Endothelial cell of umbilical vein (primary cell): ENCODE results near the gene OLA1. TPM values are rescaled to one million over a fixed set of nuclear protein-coding genes. Genes with fewer than 3 reads are reported as not detected.

Experiments
- BruUV-seq: library from RNA; stranded (reverse); fragments of 400-500 nt; replicated peaks from 2 replicates; lab custom pipeline; 2021; lab: Mats Ljungman, UMichigan
- CTCF ChIA-PET: fragments of 300-600, 350-600 bp; sonication (Branson Sonifier 250); formaldehyde crosslinking; loops from one replicate; lab custom pipeline; 2021; ENCODE audit warnings: antibody characterized with exemption, inconsistent platforms; lab: Charles Lee
- POLR2A ChIA-PET: fragments of 300-600, 350-600 bp; sonication (Branson Sonifier 250); formaldehyde crosslinking; loops from one replicate; lab custom pipeline; 2021; ENCODE audit warnings: antibody characterized with exemption, inconsistent platforms; lab: Charles Lee
- DNase-seq: peaks from one replicate; pipeline ENCODE4 v3.0.0-alpha.2; 2011; ENCODE audit warnings: low read depth, low spot score
- FAIRE-seq: peaks from 2 replicates; lab custom pipeline; 2011; peaks lifted over from hg19 to GRCh38; lab: Jason Lieb, UNC
- H2AFZ ChIP-seq: 2 replicates; pipeline ENCODE4 v1.6.0; 2012; ENCODE audit warnings: low read depth, low read length, control low read depth, inconsistent platforms
- H3K27ac ChIP-seq: 2 replicates; pipeline ENCODE4 v1.5.1; 2011; ENCODE audit warnings: low read depth, mild to moderate bottlenecking, control low read depth, low read length, moderate library complexity; ENCODE audit not compliant: insufficient read depth
- H3K27me3 ChIP-seq, 2 experiments: 2 replicates each; pipeline versions ENCODE4 v1.6.0 to v1.6.1; 2011; ENCODE audit warnings: low read length in 2 of 2, mixed read lengths in 1 of 2; ENCODE audit not compliant: control insufficient read depth in 2 of 2, insufficient read depth in 2 of 2
- H3K36me3 ChIP-seq, 2 experiments: 2 replicates in 1 of 2; 3 replicates in 1 of 2; pipeline ENCODE4 v1.5.1; 2011; ENCODE audit warnings: low read length in 2 of 2, mild to moderate bottlenecking in 1 of 2, moderate library complexity in 1 of 2; ENCODE audit not compliant: control insufficient read depth in 2 of 2, insufficient read depth in 2 of 2; ENCODE audit errors: extremely low read depth in 1 of 2
- H3K4me1 ChIP-seq: 3 replicates; pipeline ENCODE4 v1.5.1; 2011; ENCODE audit warnings: mild to moderate bottlenecking, low read length; ENCODE audit not compliant: control insufficient read depth, insufficient read depth; ENCODE audit errors: extremely low read depth
- H3K4me2 ChIP-seq: 2 replicates; pipeline ENCODE4 v1.6.1; 2011; ENCODE audit warnings: low read length, control low read depth, mixed read lengths; ENCODE audit not compliant: insufficient read depth
- H3K4me3 ChIP-seq, 3 experiments: fragments of 200-600 bp in 1 of 3; sonication (generic), shearing (Covaris generic) in 1 of 3; replicated peaks in 1 of 3; 2 replicates each; pipeline ENCODE4 v1.5.1; 2011 to 2016; ENCODE audit warnings: control low read depth in 3 of 3, low read length in 3 of 3, mild to moderate bottlenecking in 2 of 3, inconsistent platforms in 1 of 3, low read depth in 1 of 3, moderate library complexity in 1 of 3; ENCODE audit not compliant: insufficient read depth in 1 of 3
- H3K79me2 ChIP-seq: 2 replicates; pipeline ENCODE4 v1.6.0; 2012; ENCODE audit warnings: low read length, inconsistent platforms; ENCODE audit not compliant: control insufficient read depth, insufficient read depth
- H3K9ac ChIP-seq: replicated peaks from 2 replicates; pipeline ENCODE3; 2011; ENCODE audit warnings: low read length, control low read depth; ENCODE audit not compliant: insufficient read depth; ENCODE audit errors: extremely low read depth
- H3K9me1 ChIP-seq: replicated peaks from 3 replicates; pipeline ENCODE4 v1.6.0; 2011; ENCODE audit warnings: mild to moderate bottlenecking, low read length; ENCODE audit not compliant: control insufficient read depth, insufficient read depth; ENCODE audit errors: extremely low read depth
- H3K9me3 ChIP-seq: replicated peaks from 2 replicates; pipeline ENCODE4 v1.5.1; 2012; ENCODE audit warnings: low read length, inconsistent platforms; ENCODE audit not compliant: control insufficient read depth, insufficient read depth
- H4K20me1 ChIP-seq: replicated peaks from 2 replicates; pipeline ENCODE3; 2011; ENCODE audit warnings: mild to moderate bottlenecking, low read length; ENCODE audit not compliant: control insufficient read depth, insufficient read depth; ENCODE audit errors: extremely low read depth
- CTCF ChIP-seq, 2 donors: IDR thresholded peaks; 1 replicate in 1 of 2; 2 replicates in 1 of 2; pipeline ENCODE4 v1.5.1; 2011; ENCODE audit warnings: low read length in 2 of 2, mild to moderate bottlenecking in 2 of 2, moderate library complexity in 2 of 2, control low read depth in 1 of 2, inconsistent platforms in 1 of 2, low read depth in 1 of 2; ENCODE audit not compliant: insufficient read depth in 1 of 2; ENCODE audit errors: extremely low read depth in 1 of 2
- EZH2 ChIP-seq: IDR thresholded peaks from 2 replicates; pipeline ENCODE4 v1.6.1; 2012; ENCODE audit warnings: borderline replicate concordance, low read depth, mild to moderate bottlenecking, moderate library complexity, low read length, inconsistent platforms; ENCODE audit not compliant: severe bottlenecking
- FOS ChIP-seq: IDR thresholded peaks from 2 replicates; pipeline ENCODE4 v1.6.1; 2011; ENCODE audit warnings: mild to moderate bottlenecking, low read length, moderate library complexity, borderline replicate concordance; ENCODE audit not compliant: insufficient read depth
- GATA2 ChIP-seq: IDR thresholded peaks from 2 replicates; pipeline ENCODE4 v1.7.0; 2011; ENCODE audit warnings: low read depth, mild to moderate bottlenecking, moderate library complexity, mixed read lengths, low read length; ENCODE audit not compliant: insufficient read length, insufficient read depth
- JUN ChIP-seq: IDR thresholded peaks from 2 replicates; pipeline ENCODE4 v1.6.1; 2011; ENCODE audit warnings: borderline replicate concordance, low read depth; ENCODE audit not compliant: insufficient read length, insufficient read depth
- MAX ChIP-seq: IDR thresholded peaks from 2 replicates; pipeline ENCODE4 v1.6.1; 2011; ENCODE audit not compliant: insufficient read depth, insufficient read length
- MYC ChIP-seq: IDR thresholded peaks from one replicate; pipeline ENCODE4 v1.6.1; 2011; ENCODE audit warnings: mild to moderate bottlenecking, low read depth, low read length
- POLR2A ChIP-seq: IDR thresholded peaks from 2 replicates; pipeline ENCODE4 v1.6.1; 2012; ENCODE audit warnings: low read depth, mild to moderate bottlenecking, control low read depth, low read length
- POLR2AphosphoS5 ChIP-seq: IDR thresholded peaks from 2 replicates; pipeline ENCODE4 v1.6.1; 2012; ENCODE audit warnings: low read depth, mild to moderate bottlenecking, control low read depth, low read length, moderate library complexity; ENCODE audit not compliant: insufficient read depth
- dilution Hi-C: fragments of 300-500 bp; cut with MboI; formaldehyde crosslinking; loops from one replicate; pipeline ENCODE4 v1.15.0; 2019; ENCODE audit warnings: low sequenced_read_pairs; ENCODE audit not compliant: extremely low pct_ligation_motif_present
- intact Hi-C: fragments of 100-400 bp; cut with micrococcal nuclease; formaldehyde crosslinking; loops from one replicate; pipeline ENCODE4 v1.10.0; 2022
- polyA plus RNA-seq, 4 experiments: library from polyadenylated mRNA; depleted of rRNA in 3 of 4; stranded (reverse) in 3 of 4; unstranded in 1 of 4; fragments of >200 nt; gene quantifications; 2 replicates each; pipeline versions ENCODE4 v1.2.1 to v1.2.3, GENCODE V29; 2011 to 2012; ENCODE audit warnings: missing spikeins in 1 of 4
- total RNA-seq: library from RNA; stranded (reverse); gene quantifications from 2 replicates; pipeline ENCODE4 v1.2.3, GENCODE V29; 2021

The OLA1 gene
- total and polyA plus RNA-seq, 2 donors (not counting 3 experiments of a cell fraction or from before 2014, with no cell fraction given), result 30.6 to 93.9 TPM

GRCh38 chr2:174027956-174028355 is 220.4 kb downstream of the OLA1 start:
- BruUV-seq, result no TSS peak
- no peaks in the 10 kb centered on the region for H3K4me1 ChIP-seq
- DNase-seq (no peak), FAIRE-seq (no peak)
- intact Hi-C loops, result no loop called here
- no peaks in the 10 kb centered on the region for H3K9me3 ChIP-seq
- H3K9ac ChIP-seq, result no peak overlapping the region
- POLR2A ChIA-PET, result no interaction called here
- H3K27me3 ChIP-seq, result no peaks in the 10 kb centered on the region
- no peaks in the 10 kb centered on the region for H3K79me2 ChIP-seq
- H2AFZ ChIP-seq, result no peak overlapping the region
- no peak overlapping the region for H3K4me3 ChIP-seq
- CTCF ChIA-PET, result interaction anchor here (0.6 to 1.2 kb wide), 8 partner anchors 11 to 153 kb away, joined by 3 to 5 read pairs (median 3); no protein-coding TSS in a partner anchor
- H3K4me2 ChIP-seq, result no peak overlapping the region
- H3K36me3 ChIP-seq, result no peaks in the 10 kb centered on the region
- no peak for TF ChIP-seq MYC
- no peak for TF ChIP-seq GATA2
- TF ChIP-seq MAX, result no peak
- no peak for TF ChIP-seq JUN
- TF ChIP-seq POLR2AphosphoS5, result no peak
- TF ChIP-seq FOS, result no peak
- TF ChIP-seq EZH2, result no peak
- TF ChIP-seq POLR2A, result no peak
- no peak for TF ChIP-seq CTCF (IDR thresholded peaks at IDR 0.05; ENCODE audit: extremely low read depth in 1 of 2, insufficient read depth in 1 of 2, low read depth in 1 of 2, low read length in 2 of 2)
- dilution Hi-C loops, result no loop called here
- no peak overlapping the region for H3K27ac ChIP-seq
- no peaks in the 10 kb centered on the region for H3K9me1 ChIP-seq
- no peaks in the 10 kb centered on the region for H4K20me1 ChIP-seq
